ENCODE measurements around the gene GRK3. TPM values are rescaled to one million over a fixed set of nuclear protein-coding genes. Genes with fewer than 3 reads are reported as not detected.

GRK3 gene
- total RNA-seq, 1 donor from 2014 or later: 66.7 TPM

DNA sequence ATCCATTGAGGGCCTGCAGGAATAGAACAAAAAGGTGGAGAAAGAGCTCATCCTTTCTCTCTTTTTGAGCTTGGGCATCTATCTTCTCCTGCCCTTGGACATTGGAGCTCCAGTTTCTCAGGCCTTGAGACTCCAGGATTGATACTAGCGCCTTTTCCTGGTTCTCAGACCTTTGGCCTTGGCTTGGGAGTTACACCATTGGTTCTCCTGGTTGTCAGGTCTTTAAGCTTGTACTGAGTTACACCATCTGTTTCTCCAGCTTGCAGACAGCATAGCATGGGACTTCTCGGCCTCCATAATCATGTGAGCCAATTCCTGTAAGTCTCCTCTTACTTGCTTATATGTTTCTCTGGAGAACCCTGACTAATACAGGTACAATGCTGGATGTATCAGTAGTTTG, 72.6 kb downstream of the GRK3 start:
- intact Hi-C loops (cut with micrococcal nuclease): no loop called here
- no peaks in the 10 kb centered on the region for H3K27me3 Mint-ChIP-seq
- peaks cover 33% of the 10 kb centered on the region for H3K36me3 Mint-ChIP-seq (ENCODE audit: low read depth)
- POLR2A ChIA-PET: interaction anchor here (0.6 kb wide), 1 partner anchor 74 kb away, joined by 5 read pairs; no protein-coding TSS in a partner anchor
- peaks cover 30% of the 10 kb centered on the region for H3K4me1 Mint-ChIP-seq
- ATAC-seq (ENCODE audit: low read depth): no peak
- H3K4me3 Mint-ChIP-seq: no peak overlapping the region
- H3K9me3 Mint-ChIP-seq: no peaks in the 10 kb centered on the region
- CTCF ChIA-PET: interaction anchor here (1.4 kb wide), 2 partner anchors 17 to 93 kb away, joined by 3 to 5 read pairs; no protein-coding TSS in a partner anchor
- TF ChIP-seq, protein P1, sequence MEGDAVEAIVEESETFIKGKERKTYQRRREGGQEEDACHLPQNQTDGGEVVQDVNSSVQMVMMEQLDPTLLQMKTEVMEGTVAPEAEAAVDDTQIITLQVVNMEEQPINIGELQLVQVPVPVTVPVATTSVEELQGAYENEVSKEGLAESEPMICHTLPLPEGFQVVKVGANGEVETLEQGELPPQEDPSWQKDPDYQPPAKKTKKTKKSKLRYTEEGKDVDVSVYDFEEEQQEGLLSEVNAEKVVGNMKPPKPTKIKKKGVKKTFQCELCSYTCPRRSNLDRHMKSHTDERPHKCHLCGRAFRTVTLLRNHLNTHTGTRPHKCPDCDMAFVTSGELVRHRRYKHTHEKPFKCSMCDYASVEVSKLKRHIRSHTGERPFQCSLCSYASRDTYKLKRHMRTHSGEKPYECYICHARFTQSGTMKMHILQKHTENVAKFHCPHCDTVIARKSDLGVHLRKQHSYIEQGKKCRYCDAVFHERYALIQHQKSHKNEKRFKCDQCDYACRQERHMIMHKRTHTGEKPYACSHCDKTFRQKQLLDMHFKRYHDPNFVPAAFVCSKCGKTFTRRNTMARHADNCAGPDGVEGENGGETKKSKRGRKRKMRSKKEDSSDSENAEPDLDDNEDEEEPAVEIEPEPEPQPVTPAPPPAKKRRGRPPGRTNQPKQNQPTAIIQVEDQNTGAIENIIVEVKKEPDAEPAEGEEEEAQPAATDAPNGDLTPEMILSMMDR (IDR thresholded peaks at IDR 0.05): no peak
- no peak overlapping the region for H3K27ac Mint-ChIP-seq
- DNase-seq: no peak

DNA sequence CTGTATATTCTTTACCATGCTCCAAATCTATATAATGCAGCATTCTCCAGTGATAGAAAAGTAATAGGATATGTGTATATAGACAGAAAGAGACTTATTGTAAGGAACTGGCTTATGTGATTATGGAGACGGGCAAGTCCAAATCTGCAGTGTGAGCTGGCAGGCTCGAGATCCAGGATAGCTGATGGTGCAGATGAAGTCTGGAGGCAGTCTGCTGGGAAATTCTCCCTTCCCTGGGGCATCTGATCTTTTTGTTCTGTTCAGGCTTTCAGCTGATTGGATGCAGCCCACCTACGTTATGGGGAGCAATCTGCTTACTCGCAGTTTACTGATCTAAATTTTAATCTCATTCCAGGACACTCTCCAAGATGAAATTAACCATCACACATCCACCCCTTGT, 73.2 kb downstream of the GRK3 start:
- no peak overlapping the region for H3K27ac Mint-ChIP-seq
- peaks cover 37% of the 10 kb centered on the region for H3K36me3 Mint-ChIP-seq (ENCODE audit: low read depth)
- CTCF ChIA-PET: interaction anchor here (1.4 kb wide), 1 partner anchor 18 kb away, joined by 5 read pairs; no protein-coding TSS in a partner anchor
- no peak overlapping the region for H3K4me3 Mint-ChIP-seq
- H3K4me1 Mint-ChIP-seq: peaks cover 32% of the 10 kb centered on the region
- no peaks in the 10 kb centered on the region for H3K27me3 Mint-ChIP-seq
- ATAC-seq (ENCODE audit: low read depth) (no peak), DNase-seq (no peak)
- TF ChIP-seq, protein P1 (IDR thresholded peaks at IDR 0.05): no peak
- H3K9me3 Mint-ChIP-seq: no peaks in the 10 kb centered on the region
- intact Hi-C loops (cut with micrococcal nuclease): no loop called here
- POLR2A ChIA-PET: no interaction called here

DNA sequence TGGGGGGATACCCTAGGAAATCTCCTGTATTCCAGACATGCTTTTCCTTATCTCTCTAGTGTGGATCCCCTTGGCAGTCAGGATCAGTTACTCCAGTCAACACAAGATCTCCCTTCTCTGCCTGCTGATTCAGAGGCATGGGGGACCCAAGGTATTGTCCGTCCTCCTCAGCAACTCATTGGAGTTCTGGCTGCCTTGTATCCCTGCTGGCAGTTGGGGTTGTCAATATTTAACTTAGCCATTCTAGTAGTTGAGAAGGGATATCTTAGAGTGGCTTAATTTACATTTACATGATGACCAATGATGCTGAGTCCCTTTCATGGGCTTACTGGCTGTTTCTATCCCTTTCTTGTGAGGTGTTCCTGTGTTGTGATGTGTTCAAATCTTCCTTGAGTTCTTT, 74.2 kb downstream of the GRK3 start:
- no peaks in the 10 kb centered on the region for H3K9me3 Mint-ChIP-seq
- ChIA-PET CTCF (no interaction called here), POLR2A (no interaction called here)
- intact Hi-C loops (cut with micrococcal nuclease): no loop called here
- no peak overlapping the region for H3K27ac Mint-ChIP-seq
- no peak overlapping the region for H3K4me3 Mint-ChIP-seq
- DNase-seq: no peak
- ATAC-seq (ENCODE audit: low read depth): no peak
- H3K27me3 Mint-ChIP-seq: no peaks in the 10 kb centered on the region
- peaks cover 41% of the 10 kb centered on the region for H3K36me3 Mint-ChIP-seq (ENCODE audit: low read depth)
- peaks cover 40% of the 10 kb centered on the region for H3K4me1 Mint-ChIP-seq
- TF ChIP-seq, protein P1 (IDR thresholded peaks at IDR 0.05): no peak

DNA sequence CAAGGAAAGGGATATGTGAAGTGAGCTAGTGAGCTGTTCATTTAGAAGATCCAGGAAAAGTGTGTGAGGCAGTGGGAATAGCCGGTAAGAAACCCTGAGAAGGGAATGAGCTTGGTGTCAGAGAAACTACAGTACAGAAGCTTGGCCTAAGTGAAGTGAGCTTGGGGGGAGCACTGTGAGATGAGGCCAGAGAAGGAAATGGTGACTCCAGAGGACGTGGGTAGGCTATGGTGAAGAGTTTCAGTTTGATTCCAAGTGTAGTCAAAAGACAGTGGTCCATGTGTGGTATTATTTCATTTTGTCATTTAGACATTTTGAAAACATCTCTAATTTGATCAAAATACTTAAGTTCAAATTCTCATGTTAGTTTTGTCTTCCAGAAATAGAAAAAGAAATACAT, 77.2 kb downstream of the GRK3 start:
- TF ChIP-seq, protein P1 (IDR thresholded peaks at IDR 0.05): no peak
- intact Hi-C loops (cut with micrococcal nuclease): loop anchor here (2.0 to 5.0 kb wide), 3 partner anchors 15 to 74 kb away; no protein-coding TSS in a partner anchor
- ChIA-PET CTCF (no interaction called here), POLR2A (no interaction called here)
- DNase-seq (no peak), ATAC-seq (ENCODE audit: low read depth) (no peak)
- Mint-ChIP-seq H3K4me1 (peaks cover 44% of the 10 kb centered on the region), H3K27me3 (no peaks in the 10 kb centered on the region), H3K27ac (peak overlapping the region; percentile 37), H3K36me3 (ENCODE audit: low read depth) (peaks cover 54% of the 10 kb centered on the region), H3K9me3 (no peaks in the 10 kb centered on the region), H3K4me3 (no peak overlapping the region)

DNA sequence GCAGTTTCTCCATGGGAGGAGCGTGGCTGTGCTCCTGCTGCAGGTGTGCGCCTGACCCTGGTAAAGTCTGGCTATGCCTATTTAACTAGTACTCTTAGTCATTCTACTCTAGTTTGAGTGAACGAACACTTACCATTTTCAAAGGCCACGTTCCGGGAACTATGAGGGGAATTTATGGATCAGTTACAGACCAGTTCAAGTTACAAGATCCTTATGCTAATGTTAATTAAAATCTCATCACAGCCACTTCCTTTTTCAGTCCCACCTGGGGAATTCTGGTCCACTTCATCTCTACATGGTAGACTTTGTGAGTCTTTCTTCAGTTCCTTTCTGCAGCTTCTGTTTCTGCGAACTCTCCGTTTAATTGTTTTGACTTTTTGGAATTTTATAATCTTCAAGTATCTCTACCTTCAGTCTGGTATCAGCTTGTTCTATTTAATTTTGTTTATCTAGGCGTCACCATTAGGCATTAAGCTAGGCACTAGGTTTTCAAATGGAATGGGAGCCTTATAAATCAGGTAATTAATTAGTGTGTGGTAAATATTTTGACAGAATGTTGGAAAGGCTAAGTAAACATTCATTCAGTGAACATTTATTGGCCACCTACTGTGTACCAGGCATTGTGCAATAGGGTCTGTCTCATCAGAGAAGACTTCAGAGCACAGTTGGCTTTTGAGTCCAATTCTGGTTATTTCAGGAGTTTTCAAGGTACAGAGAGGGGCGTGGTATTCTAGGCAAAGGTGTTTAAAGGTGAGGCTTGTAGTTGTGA, 78.9 kb downstream of the GRK3 start:
- peak overlapping the region; percentile 70 for H3K4me3 Mint-ChIP-seq
- peaks cover 54% of the 10 kb centered on the region for H3K36me3 Mint-ChIP-seq (ENCODE audit: low read depth)
- peaks cover 56% of the 10 kb centered on the region for H3K4me1 Mint-ChIP-seq
- CTCF ChIA-PET: interaction anchor here (1.3 kb wide), 1 partner anchor 17 kb away, joined by 3 read pairs; no protein-coding TSS in a partner anchor
- H3K9me3 Mint-ChIP-seq: no peaks in the 10 kb centered on the region
- peak overlapping the region; percentile 81 for H3K27ac Mint-ChIP-seq
- no peaks in the 10 kb centered on the region for H3K27me3 Mint-ChIP-seq
- DNase-seq (no peak), ATAC-seq (ENCODE audit: low read depth) (peak; percentile 77)
- POLR2A ChIA-PET: interaction anchor here (2.4 kb wide), 1 partner anchor 78 kb away, joined by 5 read pairs; no protein-coding TSS in a partner anchor
- TF ChIP-seq, protein P1 (IDR thresholded peaks at IDR 0.05): no peak
- intact Hi-C loops (cut with micrococcal nuclease): loop anchor here (2.0 to 5.0 kb wide), 3 partner anchors 13 to 76 kb away; no protein-coding TSS in a partner anchor
